ENCODE measurements around the gene COPRS. TPM values are rescaled to one million over a fixed set of nuclear protein-coding genes. Genes with fewer than 3 reads are reported as not detected.

The COPRS gene
- total and polyA plus RNA-seq, 2 of the 8 experiments (the other 6 are each of a cell fraction or from before 2014, with no cell fraction given), result 40.9 to 49.3 TPM

DNA sequence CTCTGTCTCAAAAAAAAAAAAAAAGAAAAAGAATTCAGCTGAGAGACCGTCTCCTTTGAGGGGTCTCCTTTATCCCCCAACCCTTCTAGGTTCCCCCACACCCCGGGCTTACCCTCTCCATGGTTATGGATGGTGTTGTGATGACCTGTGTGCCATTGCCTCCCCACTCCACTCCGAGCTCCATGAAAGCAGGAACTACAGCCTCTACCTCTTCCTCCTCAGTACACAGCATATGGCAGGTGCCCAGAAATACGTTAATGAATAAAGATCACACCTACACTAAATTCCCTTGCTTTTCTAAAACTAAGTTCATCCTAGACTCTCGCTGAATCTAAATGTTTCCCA, 17.2 kb downstream of the COPRS start (continued):
- TF ChIP-seq EZH2 (IDR thresholded peaks at IDR 0.05; ENCODE audit: low read depth, low read length, severe bottlenecking) (no peak), POLR2A (IDR thresholded peaks at IDR 0.05; ENCODE audit: control extremely low read depth in 1 of 2, low read depth in 2 of 2, low read length in 2 of 2) (no peak), TBP (IDR thresholded peaks at IDR 0.05; ENCODE audit: low read depth, low read length) (no peak), SP2 (IDR thresholded peaks at IDR 0.05; ENCODE audit: low read length) (no peak), POLR2AphosphoS5 (IDR thresholded peaks at IDR 0.05; ENCODE audit: low read depth, low read length) (no peak)
- TF ChIP-seq, protein P1, sequence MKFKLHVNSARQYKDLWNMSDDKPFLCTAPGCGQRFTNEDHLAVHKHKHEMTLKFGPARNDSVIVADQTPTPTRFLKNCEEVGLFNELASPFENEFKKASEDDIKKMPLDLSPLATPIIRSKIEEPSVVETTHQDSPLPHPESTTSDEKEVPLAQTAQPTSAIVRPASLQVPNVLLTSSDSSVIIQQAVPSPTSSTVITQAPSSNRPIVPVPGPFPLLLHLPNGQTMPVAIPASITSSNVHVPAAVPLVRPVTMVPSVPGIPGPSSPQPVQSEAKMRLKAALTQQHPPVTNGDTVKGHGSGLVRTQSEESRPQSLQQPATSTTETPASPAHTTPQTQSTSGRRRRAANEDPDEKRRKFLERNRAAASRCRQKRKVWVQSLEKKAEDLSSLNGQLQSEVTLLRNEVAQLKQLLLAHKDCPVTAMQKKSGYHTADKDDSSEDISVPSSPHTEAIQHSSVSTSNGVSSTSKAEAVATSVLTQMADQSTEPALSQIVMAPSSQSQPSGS (IDR thresholded peaks at IDR 0.05; ENCODE audit: low read length), result no peak
